ENCODE results near the gene FAM114A1.
"Not testable (repeated sequence)": the region's sequence is repeated elsewhere in the genome, so short reads cannot be mapped to it uniquely, and the experiment has no call there.

FAM114A1 gene

DNA sequence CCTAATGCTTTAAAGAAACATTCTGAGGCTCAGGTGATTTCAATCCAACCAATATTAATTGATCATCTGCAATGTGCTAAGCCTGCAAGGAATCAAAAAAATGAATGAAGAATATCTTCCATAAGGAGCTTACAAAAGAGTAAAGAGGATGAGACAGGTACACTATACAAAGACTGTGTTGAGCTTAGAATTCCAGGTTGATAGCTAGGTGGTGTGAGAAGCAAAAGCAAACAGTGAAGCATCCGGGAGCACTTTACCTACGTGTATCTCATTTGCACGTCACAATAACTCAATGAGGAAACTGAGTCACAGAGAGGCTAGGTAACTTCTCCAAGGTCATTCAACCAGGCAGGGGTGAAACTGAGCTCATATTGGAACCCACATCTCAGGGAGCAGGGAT, 37.1 kb downstream of the FAM114A1 start:
- DNase-seq: no peak

GRCh38 chr4:38905652-38906385, 38.2 kb downstream of the FAM114A1 start:
- DNase-seq: no peak

DNA sequence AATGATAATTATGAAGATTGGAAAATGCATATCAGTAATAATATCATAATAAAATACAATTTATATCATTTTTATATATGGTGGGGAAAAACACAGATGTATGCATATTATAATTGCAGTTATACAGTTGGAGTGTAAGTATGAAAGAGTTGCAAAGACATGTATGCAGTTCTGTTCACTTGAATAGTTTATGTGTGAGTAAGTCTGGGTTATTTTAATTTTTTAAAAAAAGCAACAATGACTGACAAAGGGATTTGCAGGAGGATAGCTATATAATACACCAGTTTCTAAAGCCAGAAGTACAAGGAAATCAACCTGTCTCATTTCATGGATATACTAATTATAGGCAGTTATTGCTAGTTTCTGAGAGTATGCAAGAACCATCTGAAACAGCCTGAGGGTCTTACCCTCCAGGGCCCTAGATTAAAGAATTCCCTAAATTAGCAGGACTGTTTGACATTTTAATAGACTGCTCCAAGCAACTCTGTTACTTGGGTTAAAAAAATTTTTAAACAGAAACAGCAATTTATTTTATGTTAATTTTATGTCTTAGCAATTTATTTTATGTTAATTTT, 40.2 kb downstream of the FAM114A1 start:
- DNase-seq: no peak

DNA sequence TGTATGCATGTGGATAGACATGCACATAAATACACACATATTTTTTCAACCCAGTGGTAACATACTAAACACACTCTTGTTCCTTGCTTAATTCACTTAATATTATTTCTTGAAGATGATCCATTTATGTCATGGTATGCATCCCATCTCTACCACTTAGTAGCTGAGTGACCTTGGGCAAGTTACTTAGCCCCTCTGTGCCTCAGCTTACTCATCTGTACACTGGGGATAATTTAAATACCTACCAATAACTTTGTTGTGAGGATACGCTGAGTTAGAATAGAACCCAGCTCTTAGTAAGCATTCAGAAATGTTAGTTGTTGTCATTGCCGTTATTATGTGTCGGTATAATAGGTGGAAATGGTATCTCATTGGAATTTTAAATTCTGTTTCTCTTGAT, 41.4 kb downstream of the FAM114A1 start:
- DNase-seq: no peak

GRCh38 chr4:38911257-38911656, 43.7 kb downstream of the FAM114A1 start:
- DNase-seq: no peak

- no peak for DNase-seq
Measured at GRCh38 chr4:38914854-38915253, 47.2 kb downstream of the FAM114A1 start.

- not testable (repeated sequence) for DNase-seq
Measured at GRCh38 chr4:38916267-38916666, 48.7 kb downstream of the FAM114A1 start.

DNA sequence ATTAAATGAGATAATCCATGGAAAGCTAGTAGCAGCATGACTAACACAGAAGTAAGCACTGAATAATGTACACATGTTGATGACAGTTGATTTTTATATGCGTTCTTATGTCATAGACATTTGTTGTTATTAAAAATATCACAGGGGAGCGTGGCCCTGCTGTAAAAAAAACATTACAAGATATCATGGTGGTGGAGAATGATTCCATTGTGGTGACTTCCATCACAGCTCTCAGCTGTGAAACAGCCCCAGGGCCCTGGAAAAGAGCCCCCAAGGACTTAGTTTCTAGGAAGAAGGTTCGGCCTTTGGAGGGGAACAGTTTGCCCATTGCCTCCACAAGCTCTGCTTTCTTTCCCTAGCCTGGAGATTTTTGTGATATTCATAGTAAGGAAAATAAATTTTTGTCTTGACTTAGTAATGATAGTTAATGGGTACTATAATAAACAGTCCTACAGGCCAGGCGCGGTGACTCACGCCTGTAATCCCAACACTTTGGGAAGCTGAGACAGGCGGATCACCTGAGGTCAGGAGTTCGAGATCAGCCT, 49.9 kb downstream of the FAM114A1 start:
- DNase-seq: no peak

DNA sequence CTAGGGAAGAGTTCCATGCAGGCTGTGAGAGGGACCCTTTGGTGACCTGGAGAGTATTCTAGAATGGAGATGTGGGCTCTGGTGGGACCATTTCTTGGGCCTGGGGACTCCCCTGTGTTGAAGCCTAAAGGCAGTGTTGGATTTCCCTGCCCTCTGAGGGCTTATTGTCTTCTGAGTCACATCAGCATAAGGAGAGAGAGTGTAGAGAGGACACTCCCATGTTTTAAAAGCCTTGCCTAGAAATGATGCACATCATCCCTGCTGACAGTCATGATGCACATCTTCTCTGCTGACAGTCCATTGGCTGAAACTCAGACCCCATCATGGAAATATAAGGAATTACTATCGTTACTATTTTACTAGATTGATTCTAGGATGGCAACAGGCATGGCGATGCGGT, 51.9 kb downstream of the FAM114A1 start:
- no peak for DNase-seq

DNA sequence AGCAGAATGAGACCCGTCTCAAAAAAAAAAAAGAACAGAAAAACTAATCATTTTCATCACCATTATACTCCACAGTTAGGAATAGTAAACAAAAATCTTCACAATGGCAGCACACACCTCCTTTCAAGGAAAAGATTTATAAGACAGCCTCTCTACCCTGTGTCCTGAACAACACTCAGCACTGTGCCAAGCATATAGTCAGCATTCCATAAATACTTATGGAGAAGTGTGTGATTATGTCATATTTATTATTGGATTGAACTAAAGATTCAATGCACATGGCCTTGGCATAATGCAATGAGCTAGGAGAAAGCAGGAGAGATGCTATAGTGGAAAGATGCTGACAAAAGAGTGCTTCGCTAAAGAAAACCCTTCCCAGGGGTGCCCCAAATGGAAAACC, 52.6 kb downstream of the FAM114A1 start:
- no peak for DNase-seq

DNA sequence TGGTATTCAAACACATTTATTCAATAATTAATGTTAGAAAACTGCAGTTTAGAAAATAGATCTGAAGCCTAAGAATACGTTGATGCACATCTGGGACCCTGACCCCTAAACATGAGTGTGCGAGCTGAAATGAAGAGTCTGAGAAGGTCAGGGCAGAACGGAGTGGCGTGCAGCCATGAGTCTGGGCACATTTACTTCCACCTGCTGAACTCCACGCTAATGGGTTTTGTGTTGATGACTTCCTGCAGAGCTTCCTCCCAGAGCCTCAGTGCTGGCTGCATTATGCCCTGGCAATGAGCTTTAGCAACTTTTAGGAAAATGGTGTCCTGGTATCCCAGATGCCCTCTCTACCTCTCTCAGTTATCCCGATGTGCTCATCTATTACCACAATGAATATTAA, 53.1 kb downstream of the FAM114A1 start:
- no peak for DNase-seq

DNA sequence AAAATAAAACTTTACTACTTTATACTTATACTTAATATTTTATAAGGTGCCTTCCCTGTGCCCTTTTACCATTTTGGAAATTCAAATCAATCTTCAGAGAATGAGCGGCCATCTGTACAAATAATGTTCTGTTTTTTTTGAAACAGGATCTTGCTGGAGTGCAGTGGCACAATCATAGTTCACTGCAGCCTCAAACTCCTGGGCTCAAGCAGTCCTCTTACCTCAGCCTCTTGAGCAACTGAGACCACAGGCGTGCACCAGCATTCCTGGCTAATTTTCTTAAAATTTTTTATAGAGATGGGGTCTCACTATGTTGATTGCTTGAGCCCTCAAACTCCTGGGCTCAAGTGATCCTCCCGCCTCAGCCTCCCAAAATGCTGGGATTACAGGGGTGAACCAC, 53.5 kb downstream of the FAM114A1 start:
- no peak for DNase-seq

DNA sequence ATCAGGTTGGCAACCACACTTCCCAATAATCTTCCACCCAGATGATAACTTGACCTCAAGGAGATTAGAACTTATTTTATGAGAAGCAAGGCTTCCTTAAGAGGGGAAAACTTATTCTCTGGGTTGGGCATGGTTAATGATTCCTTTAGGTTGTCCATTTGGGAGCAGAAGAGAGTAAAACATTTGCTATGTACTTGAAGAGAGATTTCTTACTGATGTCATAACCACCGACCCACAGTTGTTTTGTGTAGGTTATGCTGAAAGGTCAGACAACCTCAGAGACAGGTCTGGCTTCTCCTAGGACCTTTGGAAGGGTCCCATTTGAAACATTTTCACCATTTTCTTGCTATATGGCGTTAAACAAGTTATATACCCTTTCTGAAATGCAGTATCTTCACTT, 56.1 kb downstream of the FAM114A1 start:
- no peak for DNase-seq

GRCh38 chr4:38924353-38924752, 56.7 kb downstream of the FAM114A1 start:
- no peak for DNase-seq

DNA sequence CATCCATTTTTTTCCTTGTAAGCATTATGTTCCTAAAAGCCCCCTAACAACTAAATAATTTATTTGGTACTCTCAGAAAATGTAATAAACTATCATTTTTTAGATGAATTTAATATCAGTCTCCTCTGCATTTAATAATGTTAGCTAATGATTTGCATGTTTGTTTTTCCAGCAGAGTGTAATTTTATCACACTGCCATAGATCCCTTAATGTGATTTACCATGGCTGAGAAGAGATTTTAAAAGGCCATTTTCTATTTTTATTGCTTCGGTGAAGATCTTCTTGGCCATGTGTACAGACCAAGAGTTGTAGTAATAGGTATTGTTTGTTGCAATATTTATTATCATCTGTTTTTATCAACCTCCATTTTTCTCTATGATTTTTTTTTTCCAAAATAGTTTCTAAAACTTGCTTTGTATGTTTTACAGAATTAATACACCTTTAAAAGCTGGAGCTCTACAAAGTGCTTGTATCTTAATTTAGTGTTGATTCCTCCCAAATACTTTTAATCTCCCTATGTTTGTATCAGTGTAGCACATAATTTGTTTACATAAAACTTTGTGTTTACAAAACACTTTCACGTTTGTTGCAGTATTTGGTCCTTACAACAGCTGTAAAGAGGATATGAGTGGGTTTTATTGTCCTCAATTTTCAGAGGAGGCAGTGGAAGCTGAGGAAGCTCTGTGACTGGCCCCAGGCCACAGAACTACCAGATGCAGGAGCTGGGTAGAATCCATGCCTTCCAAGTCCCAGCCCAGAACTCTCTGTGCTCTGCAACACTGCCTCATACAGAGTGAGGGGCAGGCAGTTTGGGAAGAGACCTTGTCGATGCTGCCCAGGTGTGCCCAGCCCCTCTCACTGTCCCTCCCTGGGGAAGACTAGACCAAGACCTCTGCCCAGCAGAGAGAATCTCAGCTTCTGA, 58.1 kb downstream of the FAM114A1 start:
- no peak for DNase-seq

GRCh38 chr4:38926896-38927295, 59.3 kb downstream of the FAM114A1 start:
- no peak for DNase-seq

DNA sequence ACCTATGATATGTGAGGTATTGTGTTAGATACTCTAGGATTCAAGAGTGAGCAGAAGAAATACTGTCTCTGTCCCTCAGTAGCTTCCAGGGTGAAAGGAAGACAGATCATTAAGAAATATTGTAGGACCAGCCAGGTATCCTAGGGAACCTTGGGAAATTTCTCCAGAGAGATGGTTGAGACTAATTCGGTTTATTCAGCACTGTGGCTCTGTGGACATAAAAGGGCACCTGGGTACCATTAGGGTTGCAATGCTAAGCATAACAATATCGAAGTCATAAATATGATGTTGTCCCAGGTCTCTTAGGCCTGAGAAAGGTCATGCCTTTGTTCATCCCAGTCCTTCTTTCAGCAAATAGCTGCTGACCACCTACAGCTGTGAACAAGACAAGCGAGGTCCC, 61.0 kb downstream of the FAM114A1 start:
- DNase-seq: no peak

DNA sequence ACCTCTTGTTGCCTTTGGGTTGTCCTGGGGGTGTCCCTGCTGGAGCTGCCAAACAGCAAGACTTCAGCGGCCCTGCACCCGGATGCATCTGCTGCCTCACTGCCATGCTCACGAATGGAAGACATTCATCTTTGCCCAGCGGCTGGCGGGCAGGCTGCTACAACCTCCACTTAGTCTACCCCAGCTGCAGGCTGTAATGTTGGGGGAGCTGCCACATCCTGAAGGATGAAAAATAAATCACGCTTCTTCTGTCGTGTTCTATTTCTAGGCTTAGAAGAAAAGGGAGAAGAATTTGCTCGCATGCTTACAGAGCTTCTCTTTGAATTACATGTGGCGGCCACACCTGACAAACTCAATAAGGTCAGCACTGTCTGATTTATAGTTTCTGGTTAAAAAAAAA, 61.4 kb downstream of the FAM114A1 start:
- no peak for DNase-seq

GRCh38 chr4:38930204-38930603, 62.6 kb downstream of the FAM114A1 start:
- no peak for DNase-seq

DNA sequence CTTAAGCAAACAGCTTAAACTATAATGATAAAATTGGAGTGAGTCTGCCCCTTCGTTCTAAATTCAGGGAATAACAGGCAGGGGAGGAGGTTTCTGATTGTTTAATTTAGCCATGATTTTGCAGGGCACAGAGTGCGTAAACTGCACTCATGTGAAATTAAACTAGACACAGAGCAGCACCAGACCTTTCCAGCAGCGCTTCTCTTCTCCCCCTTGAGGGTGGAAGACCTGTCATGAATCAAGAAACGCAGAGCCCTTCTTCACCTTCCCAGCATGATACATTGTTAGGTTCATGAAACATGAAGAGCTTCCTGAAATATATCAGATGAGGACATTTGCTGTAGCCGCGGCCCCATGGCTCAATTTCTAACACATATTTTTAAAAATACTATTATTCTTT, 63.1 kb downstream of the FAM114A1 start:
- no peak for DNase-seq

DNA sequence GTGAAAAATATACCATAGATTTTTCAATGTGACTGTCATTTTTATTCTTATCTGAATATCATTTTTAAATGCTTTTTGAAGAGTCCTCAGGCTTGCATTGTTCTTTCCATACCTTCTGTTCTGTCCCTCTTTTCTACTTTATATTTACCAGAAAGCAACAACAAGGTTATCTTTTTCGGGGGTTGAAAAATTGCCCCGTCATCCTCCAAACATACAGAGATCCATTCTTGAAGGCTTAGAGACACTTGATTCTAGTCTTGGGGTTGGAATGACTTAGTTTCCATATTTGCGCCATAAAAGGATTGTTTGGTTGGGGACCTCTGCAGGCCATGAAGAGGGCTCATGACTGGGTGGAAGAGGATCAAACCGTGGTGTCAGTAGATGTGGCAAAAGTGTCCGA, 63.5 kb downstream of the FAM114A1 start:
- DNase-seq: no peak

DNA sequence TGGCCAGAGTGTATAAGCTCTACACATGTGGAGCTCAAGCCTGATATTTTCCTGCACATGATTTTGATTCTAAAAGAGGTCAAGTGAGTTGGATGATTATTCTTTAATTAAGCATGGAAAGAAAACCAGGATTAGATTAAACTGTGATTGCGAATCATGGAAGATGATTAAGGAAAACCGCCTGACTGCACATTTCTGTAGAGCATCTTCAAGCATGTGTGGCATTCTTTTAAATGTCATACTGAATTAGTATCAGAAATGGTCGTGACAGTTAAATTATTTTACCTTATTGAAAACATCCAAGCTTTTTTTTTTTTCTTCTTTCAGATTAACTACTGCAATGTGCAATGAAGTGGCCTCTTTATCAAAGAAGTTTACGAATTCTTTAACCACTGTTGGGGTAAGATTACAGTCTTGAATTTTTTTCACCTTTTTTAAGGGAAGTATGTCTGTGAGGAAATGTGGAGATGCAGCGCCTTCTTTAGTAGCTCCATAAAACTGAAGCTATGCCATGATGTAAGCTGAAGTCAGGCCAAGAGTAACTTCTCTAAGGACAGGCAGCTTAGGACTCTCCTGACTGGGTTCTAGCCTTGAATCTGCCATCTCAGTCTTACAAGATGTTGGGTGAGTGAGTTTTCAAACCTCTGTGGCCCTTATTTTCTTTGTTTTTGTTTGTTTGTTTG, 67.9 kb downstream of the FAM114A1 start:
- DNase-seq: no peak

DNA sequence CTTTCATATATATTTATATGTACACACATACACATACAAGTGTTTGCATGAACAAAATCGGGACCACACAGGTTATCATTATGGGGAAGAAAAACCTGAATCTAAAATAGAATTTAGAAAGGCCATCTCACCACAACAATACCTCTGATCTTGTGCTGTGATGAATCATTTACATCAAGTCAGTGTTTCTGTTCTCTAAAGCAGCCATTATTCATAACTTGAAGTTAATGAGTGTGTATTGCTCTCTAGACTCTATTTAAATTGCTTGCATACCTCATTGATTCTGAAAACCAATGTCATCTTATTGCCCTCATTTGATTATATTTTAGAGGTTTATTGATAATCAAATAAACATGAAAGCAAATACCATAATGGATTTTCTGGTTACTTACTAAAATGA, 71.6 kb downstream of the FAM114A1 start:
- DNase-seq: no peak
